Posterior vena cava (tissue), 2 donors: ENCODE results near the gene TYW3. TPM values are rescaled to one million over a fixed set of nuclear protein-coding genes. Genes with fewer than 3 reads are reported as not detected.
"Not testable (repeated sequence)": the region's sequence is repeated elsewhere in the genome, so short reads cannot be mapped to it uniquely, and the experiment has no call there.

ENCODE experiments used
- DNase-seq: peaks from one replicate; pipeline ENCODE4 v3.0.0-alpha.2; 2020; ENCODE audit warnings: low spot score
- intact Hi-C, 2 donors: fragments of 100-400 bp; cut with DNase I; formaldehyde crosslinking; loops; one replicate each; pipeline versions ENCODE4 v1.14.1 to v1.14.2; 2022 to 2023
- total RNA-seq, 2 donors: library from RNA; stranded (reverse); fragmentation: NEBNext Ultra II Directional; extraction: Animal tissue kit (Norgen Biotek cat#: 25700); gene quantifications; one replicate each; pipeline ENCODE4 v1.2.1, GENCODE V29; 2021
- donor health status: DM: yes; HTN: yes; CAD: no.
- donor health status: DM: yes; HTN: yes; CAD: no.

The TYW3 gene
- total RNA-seq, 2 donors from 2014 or later, result 19.0 to 20.9 TPM

DNA sequence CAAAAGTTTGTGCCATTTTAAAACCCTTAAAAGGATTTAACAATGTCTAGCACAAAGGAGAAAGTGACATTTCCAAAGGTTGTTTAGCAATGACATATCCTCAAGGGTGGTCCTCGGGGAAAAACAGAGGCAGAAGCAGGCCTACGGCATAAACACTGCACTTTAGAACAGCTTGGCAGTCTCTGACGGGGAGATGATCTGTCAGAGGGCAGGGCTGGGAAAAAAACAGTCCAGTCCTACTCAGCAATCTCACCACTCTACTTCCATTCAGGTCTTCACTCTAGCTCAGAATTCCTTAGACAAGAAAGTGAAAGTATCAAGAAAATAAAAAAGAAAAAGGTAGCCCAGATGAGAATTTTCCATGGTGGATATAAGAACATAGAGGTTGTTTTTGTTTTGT lies 4.2 kb upstream of the TYW3 start:
- intact Hi-C loops, result no loop called here
- DNase-seq, result no peak

DNA sequence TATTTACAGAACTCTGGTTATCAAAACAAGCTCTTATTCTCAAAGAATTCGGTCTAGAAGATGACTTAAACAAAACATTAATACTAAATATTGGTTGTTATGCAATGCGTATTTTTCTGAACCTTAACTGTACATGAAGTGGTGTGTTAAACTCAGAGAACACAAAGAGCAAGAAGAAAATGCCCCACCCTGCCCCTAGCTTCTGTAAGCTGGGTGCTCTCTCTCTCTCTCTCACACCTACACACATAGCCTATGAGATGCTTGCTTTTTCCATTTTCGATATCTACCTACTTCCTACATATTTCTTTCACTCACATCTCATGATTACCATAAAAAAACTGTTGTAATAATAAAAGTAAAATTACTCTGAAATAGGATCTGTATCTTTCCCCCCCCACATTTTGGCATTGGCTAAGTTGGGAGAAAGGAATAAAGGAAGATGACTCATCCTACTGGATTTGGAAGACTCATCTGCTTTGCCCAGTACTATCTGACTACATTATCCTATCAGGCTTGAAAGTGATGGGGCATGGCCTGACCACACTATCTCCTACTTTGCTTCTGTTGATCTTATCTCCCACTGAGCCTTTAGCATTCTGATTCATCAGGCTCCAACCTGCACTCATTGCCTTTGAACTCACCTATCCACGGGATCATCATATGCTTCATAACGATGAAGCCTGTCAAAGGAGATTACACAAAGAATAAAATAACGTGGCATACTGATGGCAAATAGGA lies 3.0 kb upstream of the TYW3 start:
- intact Hi-C loops, result no loop called here
- DNase-seq, result no peak

- intact Hi-C loops, result no loop called here
- no peak for DNase-seq
Measured at GRCh38 chr1:74731399-74732052, 1.4 kb upstream of the TYW3 start.

DNA sequence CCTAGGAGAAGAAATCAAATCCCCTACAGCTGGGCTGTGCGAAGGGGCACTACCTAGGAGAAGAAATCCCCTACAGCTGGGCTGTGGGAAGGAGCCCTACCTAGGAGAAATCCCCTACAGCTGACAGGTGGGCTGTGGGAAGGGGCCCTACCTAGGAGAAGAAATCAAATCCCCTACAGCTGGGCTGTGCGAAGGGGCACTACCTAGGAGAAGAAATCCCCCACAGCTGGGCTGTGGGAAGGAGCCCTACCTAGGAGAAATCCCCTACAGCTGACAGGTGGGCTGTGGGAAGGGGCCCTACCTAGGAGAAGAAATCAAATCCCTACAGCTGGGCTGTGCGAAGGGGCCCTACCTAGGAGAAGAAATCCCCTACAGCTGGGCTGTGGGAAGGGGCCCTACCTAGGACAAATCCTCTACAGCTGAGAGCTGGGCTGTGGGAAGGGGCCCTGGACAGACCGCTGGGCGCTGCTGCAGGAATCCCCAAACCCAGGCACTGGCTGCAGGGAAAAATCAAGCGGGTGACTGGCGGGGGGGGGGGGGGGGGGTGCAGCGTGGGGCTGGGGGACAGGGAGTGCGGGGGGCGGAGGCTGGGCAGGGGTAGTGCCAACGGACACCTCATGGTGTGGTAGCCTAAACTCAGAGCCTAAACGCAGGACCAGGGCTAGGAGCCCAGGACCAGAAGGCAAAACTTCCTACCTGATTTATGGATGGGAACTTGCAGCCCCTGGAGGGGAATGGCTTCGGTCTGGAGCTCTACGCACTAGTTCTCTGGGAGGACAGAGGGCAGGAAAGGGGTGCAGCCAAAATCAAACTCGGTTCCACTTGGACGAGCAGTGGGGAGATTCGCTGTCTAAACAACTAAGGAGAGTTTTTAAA lies 643 bp upstream of the TYW3 start:
- DNase-seq, intact Hi-C loops: not testable (repeated sequence)

GRCh38 chr1:74733604-74734484 lies 892 bp downstream of the TYW3 start:
- no peak for DNase-seq
- intact Hi-C loops, result no loop called here

GRCh38 chr1:74737333-74737732 lies 4.4 kb downstream of the TYW3 start:
- intact Hi-C loops, result no loop called here
- DNase-seq, result no peak

- DNase-seq, intact Hi-C loops: not testable (repeated sequence)
Measured at GRCh38 chr1:74740307-74740980, 7.5 kb downstream of the TYW3 start.

GRCh38 chr1:74745247-74745646 lies 12.3 kb downstream of the TYW3 start:
- intact Hi-C loops, DNase-seq: not testable (repeated sequence)

- intact Hi-C loops, result no loop called here
- DNase-seq, result no peak
Measured at GRCh38 chr1:74748960-74749359, 16.0 kb downstream of the TYW3 start.

DNA sequence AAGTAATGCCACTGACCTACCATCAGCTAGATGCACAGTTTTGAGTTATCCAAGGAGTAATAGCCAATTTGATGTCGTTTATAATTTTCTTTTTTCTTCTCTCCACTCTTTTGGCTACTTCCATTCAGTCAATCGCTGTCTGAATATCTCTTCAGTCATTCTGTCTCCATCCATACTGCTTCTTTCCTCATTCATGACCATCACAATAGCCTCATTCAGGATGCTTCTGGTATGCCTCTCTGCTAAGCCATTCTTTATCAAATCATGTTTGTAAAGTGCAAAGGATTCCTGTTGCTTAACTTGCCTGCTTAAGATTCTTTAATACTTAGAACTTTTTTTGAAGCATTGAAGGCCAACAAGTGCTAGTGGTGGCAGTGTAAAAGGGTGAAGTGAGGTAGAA lies 20.2 kb downstream of the TYW3 start:
- DNase-seq, result no peak
- intact Hi-C loops, result no loop called here

- no peak for DNase-seq
- intact Hi-C loops, result no loop called here
Measured at GRCh38 chr1:74755475-74755874, 22.5 kb downstream of the TYW3 start.

DNA sequence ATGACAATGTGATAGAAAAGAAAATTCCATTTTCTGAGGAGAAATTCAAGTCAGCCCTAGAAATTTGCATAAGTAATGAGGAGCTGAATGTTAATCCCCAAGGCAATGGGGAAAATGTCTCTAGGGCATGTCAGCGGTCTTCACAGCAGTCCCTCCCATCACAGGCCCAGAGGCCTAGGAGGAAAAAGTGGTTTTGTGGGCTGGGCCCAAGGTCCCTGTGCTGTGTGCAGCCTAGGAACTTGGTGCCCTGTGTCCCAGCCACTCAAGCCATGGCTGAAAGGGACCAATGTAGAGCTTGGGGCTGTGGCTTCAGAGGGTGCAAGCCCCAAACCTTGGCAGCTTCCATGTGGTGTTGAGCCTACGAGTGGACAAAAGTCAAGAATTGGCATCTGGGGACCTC lies 23.7 kb downstream of the TYW3 start:
- intact Hi-C loops, DNase-seq: not testable (repeated sequence)

- DNase-seq, result no peak
- intact Hi-C loops, result no loop called here
Measured at GRCh38 chr1:74763807-74764206, 30.9 kb downstream of the TYW3 start.

GRCh38 chr1:74766579-74766978 lies 33.6 kb downstream of the TYW3 start:
- no peak for DNase-seq
- intact Hi-C loops, result no loop called here

DNA sequence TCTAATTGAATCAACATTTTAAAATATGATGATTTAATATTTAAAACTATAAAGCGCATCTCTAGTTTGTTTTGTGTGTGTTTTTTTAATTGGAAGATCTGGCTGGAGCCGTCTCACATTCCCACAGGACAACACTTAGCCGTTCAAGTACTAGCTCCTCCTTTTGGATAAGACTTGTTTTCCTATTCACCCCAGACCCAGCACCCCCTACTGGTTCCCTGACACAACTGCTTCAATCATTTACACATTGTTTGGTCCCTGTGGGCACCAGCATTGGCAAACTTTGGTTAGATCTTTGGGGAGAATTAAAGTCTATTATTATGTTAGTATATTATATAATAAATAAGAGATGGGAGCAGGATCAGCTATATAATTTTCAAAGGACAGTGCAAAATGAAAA lies 34.5 kb downstream of the TYW3 start:
- intact Hi-C loops, result no loop called here
- no peak for DNase-seq

- DNase-seq, result no peak
- intact Hi-C loops, result loop anchor here in 1 of 2 donors (5.0 kb wide), 1 partner anchor 430 kb away; no protein-coding TSS in a partner anchor
Measured at GRCh38 chr1:74771913-74772515, 39.1 kb downstream of the TYW3 start.

- intact Hi-C loops, result loop anchor here in 1 of 2 donors (5.0 kb wide), 1 partner anchor 429 kb away; no protein-coding TSS in a partner anchor
- DNase-seq, result no peak
Measured at GRCh38 chr1:74772945-74773344, 40.0 kb downstream of the TYW3 start.

DNA sequence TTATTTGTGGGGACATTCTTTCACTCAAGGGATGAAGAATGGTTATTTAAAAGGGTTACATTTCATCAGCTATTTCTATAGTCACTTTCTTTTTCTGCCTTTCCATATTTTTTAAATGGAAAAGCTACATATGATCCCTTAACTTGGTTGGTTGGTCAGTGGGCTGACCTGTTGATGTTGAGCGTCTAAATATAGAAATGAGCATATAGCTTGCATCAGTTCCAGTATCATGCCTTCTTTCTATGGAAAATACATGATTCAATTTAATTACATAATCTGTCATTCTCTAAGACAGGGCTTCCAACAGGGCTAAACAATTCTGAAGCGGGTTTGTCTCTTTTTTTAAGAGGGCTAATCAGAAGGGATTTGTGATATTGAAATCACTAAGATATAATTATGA lies 40.6 kb downstream of the TYW3 start:
- DNase-seq, result no peak
- intact Hi-C loops, result loop anchor here in 1 of 2 donors (5.0 kb wide), 1 partner anchor 429 kb away; no protein-coding TSS in a partner anchor
